ENCODE data around the gene APLP2. TPM values are rescaled to one million over a fixed set of nuclear protein-coding genes. Genes with fewer than 3 reads are reported as not detected.

APLP2 gene
- total and polyA plus RNA-seq, 2 of the 4 experiments (the other 2 are of a cell fraction), result 127 to 235 TPM

GRCh38 chr11:130062026-130062425 lies 7.7 kb upstream of the APLP2 start:
- H2AK5ac ChIP-seq (ENCODE audit: low read depth, low read length), result no peak overlapping the region
- H3K4me2 ChIP-seq (ENCODE audit: low read depth, low read length), result no peak overlapping the region
- ChIA-PET CTCF (interaction anchor here (0.9 kb wide), 1 partner anchor 14 kb away, joined by 5 read pairs; no protein-coding TSS in a partner anchor), POLR2A (ENCODE audit: unreplicated experiment) (no interaction called here)
- no peak overlapping the region for H3K18ac ChIP-seq (ENCODE audit: low read depth, low read length)
- intact Hi-C loops (cut with micrococcal nuclease) (no loop called here), dilution Hi-C loops (cut with HindIII; ENCODE audit: low sequenced_read_pairs, unreplicated experiment) (no loop called here), in situ Hi-C loops (cut with MboI; ENCODE audit: low sequenced_read_pairs) (no loop called here)
- WGBS, 2 experiments (ENCODE audit: extremely low coverage in 2 of 2, insufficient read length in 1 of 2), result no CpG with 5 or more reads among the region's 4 CpGs
- no peaks in the 10 kb centered on the region for H3K79me1 ChIP-seq (ENCODE audit: low read depth in 1 of 2, low read length in 2 of 2)
- H3K27me3 ChIP-seq (ENCODE audit: control insufficient read depth, insufficient read depth, low read length), result peaks cover 51% of the 10 kb centered on the region
- no TSS peak for BruUV-seq (replicated peaks)
- TF ChIP-seq MAZ (IDR thresholded peaks at IDR 0.05; ENCODE audit: borderline replicate concordance, low read depth, low read length) (no peak), RFX5 (IDR thresholded peaks at IDR 0.05; ENCODE audit: low read depth, low read length) (no peak), RCOR1 (IDR thresholded peaks at IDR 0.05; ENCODE audit: insufficient replicate concordance, low read length) (no peak), SMC3 (IDR thresholded peaks at IDR 0.05; ENCODE audit: low read depth, low read length) (no peak), RAD21 (IDR thresholded peaks at IDR 0.05; ENCODE audit: low read length) (no peak), MAFK (IDR thresholded peaks at IDR 0.05; ENCODE audit: low read depth, low read length) (no peak), BHLHE40 (IDR thresholded peaks at IDR 0.05; ENCODE audit: low read depth, low read length) (no peak), POLR2A (IDR thresholded peaks at IDR 0.05; ENCODE audit: low read depth, low read length) (no peak), ELK1 (IDR thresholded peaks at IDR 0.05; ENCODE audit: borderline replicate concordance, low read depth, low read length) (no peak), CTCF (conservative IDR thresholded peaks at IDR 0.05; ENCODE audit: low read depth, low read length) (no peak)
- no peaks in the 10 kb centered on the region for H3K9me3 ChIP-seq (ENCODE audit: control insufficient read depth, insufficient read depth, low read length)
- H3K4me1 ChIP-seq (ENCODE audit: control insufficient read depth, insufficient read depth, low read length), result no peaks in the 10 kb centered on the region
- no peak overlapping the region for H3K9ac ChIP-seq (ENCODE audit: low read depth, low read length)
- no peak overlapping the region for H2BK5ac ChIP-seq (ENCODE audit: low read depth, low read length, poor library complexity, severe bottlenecking)
- no peak overlapping the region for H4K8ac ChIP-seq (ENCODE audit: low read depth in 2 of 2, low read length in 2 of 2)
- H4K5ac ChIP-seq (ENCODE audit: low read depth, low read length), result no peak overlapping the region
- DNase-seq, result no peak
- no peak overlapping the region for H2BK15ac ChIP-seq (ENCODE audit: low read depth, low read length)
- H3K56ac ChIP-seq (ENCODE audit: extremely low read depth, insufficient read depth, low read length), result no peak overlapping the region
- H3K27ac ChIP-seq (ENCODE audit: insufficient read depth, low read length), result no peak overlapping the region
- H3K14ac ChIP-seq (replicated peaks; ENCODE audit: low read depth, low read length), result no peak overlapping the region
- H3K23ac ChIP-seq (ENCODE audit: low read depth, low read length), result no peak overlapping the region
- no peak for ATAC-seq (ENCODE audit: low read depth)
- H2BK20ac ChIP-seq (ENCODE audit: low read depth, low read length), result no peak overlapping the region
- H4K20me1 ChIP-seq (ENCODE audit: insufficient read depth, low read length), result no peaks in the 10 kb centered on the region
- H3K4ac ChIP-seq (ENCODE audit: low read depth, low read length), result no peak overlapping the region
- H3K9me1 ChIP-seq (ENCODE audit: insufficient read depth, low read length), result no peaks in the 10 kb centered on the region
- H2BK120ac ChIP-seq (ENCODE audit: low read depth, low read length), result no peak overlapping the region
- H3K36me3 ChIP-seq (ENCODE audit: control insufficient read depth, insufficient read depth, low read length), result no peaks in the 10 kb centered on the region
- H2AK9ac ChIP-seq (replicated peaks; ENCODE audit: low read depth, low read length, poor library complexity), result no peak overlapping the region
- no peak overlapping the region for H3K4me3 ChIP-seq (ENCODE audit: insufficient read depth, low read depth, low read length)
- H2AFZ ChIP-seq (replicated peaks; ENCODE audit: low read length, poor library complexity), result no peak overlapping the region
- H4K91ac ChIP-seq (ENCODE audit: insufficient read depth, low read depth, low read length), result no peak overlapping the region
